Cardiac septum (tissue), 1 donor: Measurements from ENCODE around the gene KIF3C. TPM values are rescaled to one million over a fixed set of nuclear protein-coding genes. Genes with fewer than 3 reads are reported as not detected.
"Not testable (repeated sequence)": the region's sequence is repeated elsewhere in the genome, so short reads cannot be mapped to it uniquely, and the experiment has no call there.

Experiments used
- DNase-seq: peaks from one replicate; pipeline ENCODE4 v3.0.0-alpha.2; 2020; ENCODE audit warnings: low spot score
- intact Hi-C: fragments of 100-400 bp; cut with DNase I; formaldehyde crosslinking; loops from one replicate; pipeline ENCODE4 v1.14.0; 2022
- total RNA-seq: library from RNA; stranded (reverse); fragmentation: NEBNext Ultra II Directional; extraction: Animal tissue kit (Norgen Biotek cat#: 25700); gene quantifications from one replicate; pipeline ENCODE4 v1.2.1, GENCODE V29; 2021
- donor health status: DM: no; HTN: no; CAD: no.

Gene KIF3C
- total RNA-seq, 1 donor from 2014 or later: 5.5 TPM

GRCh38 chr2:26001743-26002351 is 19.6 kb upstream of the KIF3C start:
- DNase-seq: no peak
- intact Hi-C loops: no loop called here

DNA sequence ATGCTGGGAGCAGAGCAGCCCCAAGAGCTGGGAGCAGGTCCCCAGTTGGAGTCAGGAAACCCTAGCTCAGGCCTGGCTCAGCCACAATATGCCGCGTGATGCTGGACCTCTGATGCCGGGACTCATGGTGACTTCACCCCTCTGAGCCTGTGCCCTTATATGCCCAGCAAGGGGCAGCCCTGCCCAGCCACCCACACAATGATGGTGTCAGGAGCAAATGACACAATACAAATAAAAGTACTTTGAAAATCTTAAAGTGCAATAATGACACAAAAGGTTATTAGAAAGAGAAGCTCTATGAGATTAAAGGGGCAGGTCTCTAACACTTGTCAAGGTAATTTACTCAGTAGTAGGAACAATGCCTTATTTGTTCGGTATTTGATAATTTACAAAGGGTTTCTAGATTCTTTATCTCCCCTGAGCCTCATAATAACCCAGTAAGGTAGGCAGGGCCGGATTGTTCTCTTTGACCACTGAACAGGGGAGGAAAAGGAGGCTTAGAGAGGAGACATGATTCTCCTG is 18.3 kb upstream of the KIF3C start:
- intact Hi-C loops: no loop called here
- no peak for DNase-seq

- intact Hi-C loops, DNase-seq: not testable (repeated sequence)
Observed at GRCh38 chr2:25999406-25999805, 17.1 kb upstream of the KIF3C start.

DNA sequence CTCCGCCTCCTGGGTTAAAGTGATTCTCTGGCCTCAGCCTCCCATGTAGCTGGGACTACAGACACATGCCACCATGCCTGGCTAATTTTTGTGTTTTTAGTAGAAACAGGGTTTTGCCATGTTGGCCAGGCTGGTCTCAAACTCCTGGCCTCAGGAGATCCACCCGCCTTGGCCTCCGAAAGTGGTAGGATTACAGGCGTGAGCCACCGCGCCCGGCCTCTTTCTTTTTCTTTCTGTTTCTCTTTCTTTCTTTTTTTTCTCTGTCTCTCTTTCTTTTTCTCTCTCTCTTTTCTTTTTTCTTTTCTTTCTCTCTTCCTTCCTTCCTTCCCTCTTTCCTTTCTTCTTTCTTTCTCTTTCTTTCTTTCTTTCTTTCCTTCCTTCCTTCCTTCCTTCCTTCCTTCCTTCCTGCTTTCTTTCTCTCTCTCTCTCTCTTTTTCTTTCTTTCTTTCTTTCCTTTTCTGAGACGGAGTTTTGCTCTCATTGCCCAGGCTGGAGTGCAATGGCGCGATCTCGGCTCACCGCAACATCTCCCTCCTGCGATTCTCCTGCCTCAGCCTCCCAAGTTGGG is 16.6 kb upstream of the KIF3C start:
- intact Hi-C loops, DNase-seq: not testable (repeated sequence)

DNA sequence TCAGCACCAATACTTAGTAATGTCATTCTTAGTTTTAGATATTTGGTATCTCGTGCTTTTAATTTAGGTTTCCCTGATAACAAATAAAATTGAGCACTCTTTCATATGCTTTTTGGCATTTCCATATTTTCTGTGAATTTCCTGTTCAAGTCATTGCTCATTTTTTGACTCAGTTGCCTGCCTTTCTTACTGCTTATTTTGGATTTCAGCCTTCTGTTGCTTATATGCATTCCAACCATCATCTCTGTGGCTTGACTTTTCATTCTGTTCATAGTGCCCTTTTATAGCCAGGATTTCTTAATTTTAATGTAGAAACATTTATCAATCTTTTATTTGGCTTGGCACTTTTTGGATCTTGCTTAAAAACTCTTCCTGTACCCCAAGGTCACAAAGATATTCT is 14.5 kb upstream of the KIF3C start:
- intact Hi-C loops: no loop called here
- no peak for DNase-seq

DNA sequence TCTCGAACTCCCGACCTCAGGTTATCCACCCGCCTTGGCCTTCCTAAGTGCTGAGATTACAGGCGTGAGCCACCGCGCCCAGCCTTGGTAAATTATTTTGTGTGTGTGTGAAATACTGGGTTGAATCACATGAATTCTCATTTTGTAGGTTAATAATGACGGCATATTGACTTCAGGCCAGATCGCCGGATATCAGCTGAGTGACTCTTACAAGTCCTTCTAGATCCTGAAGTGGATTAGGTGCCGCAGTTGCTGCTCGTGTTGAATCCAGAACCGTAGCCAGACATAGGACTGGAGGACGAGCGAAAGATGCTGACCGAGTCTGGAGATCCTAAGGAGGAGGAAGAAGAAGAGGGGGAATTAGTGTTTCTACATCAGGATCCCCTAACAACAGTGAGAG is 12.2 kb upstream of the KIF3C start:
- intact Hi-C loops: loop anchor here (5.0 kb wide), 1 partner anchor 93 kb away; no protein-coding TSS in a partner anchor
- DNase-seq: no peak

GRCh38 chr2:25993049-25993448 is 10.8 kb upstream of the KIF3C start:
- DNase-seq: no peak
- intact Hi-C loops: loop anchor here (2.0 to 5.0 kb wide), 2 partner anchors 94 to 152 kb away; no protein-coding TSS in a partner anchor

- no peak for DNase-seq
- intact Hi-C loops: loop anchor here (2.0 to 5.0 kb wide), 2 partner anchors 95 to 152 kb away; no protein-coding TSS in a partner anchor
Observed at GRCh38 chr2:25992556-25992955, 10.3 kb upstream of the KIF3C start.

DNA sequence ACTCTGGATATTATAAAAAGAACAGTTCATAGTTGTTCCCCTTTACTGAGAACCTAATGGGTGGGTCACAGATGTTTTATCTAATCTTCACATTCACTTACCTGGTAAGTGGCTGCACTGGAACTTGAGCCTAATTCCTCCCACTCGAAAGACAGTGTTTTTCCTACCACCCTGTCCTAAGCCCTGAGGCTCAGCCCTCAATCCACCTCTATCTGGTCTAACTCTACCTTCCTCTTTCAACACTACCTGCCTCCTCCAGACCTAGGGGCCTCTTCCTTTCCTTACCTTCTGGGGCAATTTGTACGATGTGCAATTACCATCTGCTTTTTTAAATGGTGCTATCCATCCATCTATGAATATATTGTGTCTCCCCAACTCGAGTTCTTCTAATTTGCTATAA is 9.7 kb upstream of the KIF3C start:
- no peak for DNase-seq
- intact Hi-C loops: loop anchor here (2.0 to 5.0 kb wide), 2 partner anchors 95 to 153 kb away; no protein-coding TSS in a partner anchor

- intact Hi-C loops: no loop called here
- no peak for DNase-seq
Observed at GRCh38 chr2:25989154-25989553, 6.9 kb upstream of the KIF3C start.

- DNase-seq: no peak
- intact Hi-C loops: no loop called here
Observed at GRCh38 chr2:25988134-25988533, 5.8 kb upstream of the KIF3C start.

DNA sequence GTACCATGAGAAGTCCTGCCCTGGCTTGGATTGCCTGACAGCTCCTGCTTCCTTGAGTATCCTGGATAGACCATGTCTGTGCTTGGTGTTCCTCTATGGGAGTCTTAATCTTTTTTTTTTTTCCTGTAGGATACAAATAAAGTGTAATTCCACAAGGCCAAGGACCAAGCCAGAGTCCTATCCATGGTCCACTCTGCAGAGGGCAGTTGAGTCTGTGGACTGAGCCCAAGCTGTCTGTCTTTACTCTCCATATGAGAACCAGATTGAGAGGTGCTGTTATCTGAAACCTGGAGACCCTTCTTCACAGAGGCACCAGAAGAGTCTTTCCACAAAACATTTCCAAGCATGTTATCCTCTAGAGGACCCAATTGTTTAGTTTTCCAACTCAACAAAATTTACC is 1.4 kb upstream of the KIF3C start:
- intact Hi-C loops: no loop called here
- no peak for DNase-seq

DNA sequence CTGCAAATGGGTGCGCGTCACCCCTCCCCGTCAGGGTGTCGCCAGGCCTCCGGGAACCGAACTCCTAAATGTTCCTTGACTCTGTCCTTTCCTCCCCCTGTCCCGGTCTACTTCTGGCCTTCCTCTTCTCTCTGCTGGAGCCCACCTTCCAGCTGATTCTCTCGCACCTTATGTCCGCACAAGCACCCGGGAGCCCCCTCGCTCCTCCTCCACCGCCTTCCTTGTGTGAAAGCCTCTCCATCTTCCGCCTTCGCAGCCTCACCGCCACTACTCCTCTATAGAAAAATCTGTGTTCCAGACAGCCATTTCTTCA is 627 bp upstream of the KIF3C start:
- DNase-seq: no peak
- intact Hi-C loops: no loop called here

DNA sequence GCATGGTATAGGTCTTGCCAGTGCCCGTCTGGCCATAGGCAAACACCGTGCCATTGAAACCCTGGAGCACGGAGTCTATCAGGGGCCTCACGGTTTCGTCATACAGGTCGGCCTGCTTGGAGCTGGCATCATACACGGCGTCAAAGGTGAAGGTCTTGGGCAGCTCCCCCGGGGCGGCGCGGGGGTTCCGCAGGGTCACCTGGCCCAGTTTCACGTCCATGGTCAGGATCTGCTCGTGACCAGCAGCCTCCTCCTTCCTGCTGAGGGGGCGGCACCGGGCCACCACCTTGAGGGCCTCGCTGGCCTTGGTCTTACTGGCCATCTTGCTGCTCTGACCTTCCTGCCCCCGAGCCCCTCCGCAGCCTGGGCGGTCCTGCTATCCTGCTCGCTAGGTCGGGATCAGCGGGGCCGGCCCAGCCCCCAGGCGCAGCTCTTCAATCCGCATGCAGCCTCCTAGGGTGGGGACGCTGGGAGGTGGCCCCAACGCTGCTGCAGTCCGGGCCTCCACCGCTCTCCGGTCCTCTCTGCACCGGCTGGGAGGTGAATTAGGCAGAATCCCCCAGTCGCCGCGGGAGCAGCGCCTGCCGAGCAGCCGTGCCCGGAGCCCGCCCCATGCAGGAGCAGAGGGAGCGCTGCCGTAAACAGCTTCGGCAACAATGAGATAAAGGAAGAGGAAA is 563 bp downstream of the KIF3C start:
- DNase-seq: no peak

DNA sequence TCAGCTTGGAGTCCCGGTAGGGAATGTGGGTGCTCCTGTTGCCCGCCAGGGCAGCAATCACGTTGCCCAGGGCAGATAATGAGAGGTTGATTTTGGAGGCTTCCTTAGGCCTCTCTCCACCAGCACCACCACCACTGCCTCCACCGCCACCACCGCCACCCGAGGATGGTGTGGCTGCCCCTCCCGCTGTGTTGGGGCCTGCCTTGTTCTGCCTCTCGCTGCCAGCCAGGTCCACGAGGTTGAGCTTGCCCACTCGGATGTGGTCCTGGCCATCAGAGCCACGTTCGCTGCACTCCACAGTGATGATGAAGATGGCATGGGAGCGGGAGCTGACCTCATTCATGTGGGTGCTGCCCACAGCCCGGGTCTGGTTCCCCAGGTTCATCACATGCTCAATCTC is 1.3 kb downstream of the KIF3C start:
- intact Hi-C loops: no loop called here
- DNase-seq: no peak

More for the DNA sequence above, 563 bp downstream of the KIF3C start:
- intact Hi-C loops: no loop called here

DNA sequence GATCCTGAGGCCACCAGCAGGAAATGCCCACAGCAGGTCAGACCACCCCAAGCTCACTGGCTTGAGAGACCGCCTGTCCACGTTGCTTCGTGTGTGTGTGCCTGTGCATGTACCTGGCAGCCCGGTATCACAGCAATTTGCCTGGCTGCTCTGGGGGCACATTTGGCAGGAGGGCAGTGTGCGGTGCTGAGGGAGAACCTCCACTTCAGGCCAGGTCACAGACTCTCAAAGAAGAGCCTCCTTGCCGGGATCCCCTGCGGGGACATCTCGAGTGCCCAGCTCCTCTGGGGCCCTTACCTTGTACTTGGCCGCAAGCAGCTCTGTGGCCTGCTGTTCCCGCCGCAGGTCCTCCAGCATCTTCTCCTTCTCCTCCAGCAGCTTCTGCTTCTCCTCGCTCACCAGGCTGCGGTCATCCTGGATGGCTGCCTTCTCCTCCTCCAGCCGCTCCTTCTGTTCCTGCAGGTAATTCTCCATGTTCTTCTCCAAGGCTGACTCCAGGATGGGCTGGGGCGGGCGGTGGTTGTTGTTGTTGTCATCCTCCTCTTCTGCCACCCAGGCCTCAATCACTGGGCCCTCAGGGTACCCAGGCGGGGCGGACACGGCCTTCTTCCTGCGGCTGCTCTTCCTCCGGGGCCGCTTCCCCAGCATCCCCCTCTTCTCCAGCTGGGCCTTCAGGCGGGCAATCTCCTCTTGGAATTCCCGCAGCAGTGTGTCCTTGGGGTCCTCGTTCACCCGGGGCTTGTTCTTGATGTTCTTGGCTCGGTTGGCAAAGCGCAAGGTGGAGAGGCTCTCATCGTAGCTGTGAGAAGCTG is 2.0 kb downstream of the KIF3C start:
- intact Hi-C loops: no loop called here
- no peak for DNase-seq

DNA sequence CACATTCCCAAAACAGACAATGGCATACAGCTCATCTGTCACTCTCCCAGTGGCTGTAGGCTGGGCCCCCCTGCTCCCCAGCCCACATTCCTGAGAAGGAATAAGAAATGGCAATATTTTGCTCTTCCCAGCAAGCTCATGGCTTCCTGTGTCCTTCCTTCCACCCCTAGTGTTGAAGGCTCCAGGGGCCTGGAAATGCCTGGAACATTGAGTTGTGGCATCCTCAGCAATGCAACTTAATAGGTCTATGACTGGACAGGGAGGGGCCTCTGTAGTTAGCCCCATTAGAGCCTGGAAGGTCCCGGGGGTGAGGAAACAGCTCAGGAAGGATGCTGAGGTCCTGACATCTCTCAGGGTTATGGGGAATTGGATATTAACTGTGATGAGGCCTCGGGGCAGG is 3.3 kb downstream of the KIF3C start:
- no peak for DNase-seq
- intact Hi-C loops: no loop called here

- DNase-seq: no peak
- intact Hi-C loops: no loop called here
Observed at GRCh38 chr2:25977768-25978167, 4.5 kb downstream of the KIF3C start.

GRCh38 chr2:25976983-25977741 is 5.1 kb downstream of the KIF3C start:
- intact Hi-C loops: no loop called here

More at GRCh38 chr2:25976983-25977741, 5.1 kb downstream of the KIF3C start:
- DNase-seq: no peak
